Measurements from ENCODE around the gene AGAP1.

Gene AGAP1

DNA sequence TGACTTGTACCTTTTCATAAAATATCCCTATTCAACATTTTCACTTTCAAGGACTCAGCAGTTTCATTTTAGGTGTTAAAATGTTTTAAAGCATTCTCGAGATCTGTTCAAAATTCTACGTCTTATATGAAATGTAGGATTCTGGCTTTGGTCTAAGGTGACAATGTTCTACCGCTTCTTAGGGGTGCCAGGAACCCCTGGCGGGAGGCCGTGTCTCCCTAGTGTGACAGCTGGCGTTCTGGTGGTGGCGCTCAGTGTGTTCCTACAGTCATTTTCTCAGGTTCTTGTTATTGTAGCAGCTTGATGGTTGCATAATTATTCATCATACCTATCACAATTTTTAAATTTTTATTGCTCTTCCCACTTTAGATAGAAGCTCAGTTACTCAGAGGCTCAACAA is 204.6 kb downstream of the AGAP1 start:
- H3K4me1 ChIP-seq, result peaks cover 97% of the 10 kb centered on the region
- peak overlapping the region; percentile 34; the same call in 1 of the 2 replicates for H3K9ac ChIP-seq

GRCh38 chr2:235699576-235699975 is 205.7 kb downstream of the AGAP1 start:
- Histone ChIP-seq H3K36me3 (no peaks in the 10 kb centered on the region), H3K27ac (peak overlapping the region; percentile 68), H3K4me2 (peak overlapping the region; percentile 58), H3K4me1 (peaks cover 97% of the 10 kb centered on the region), H3K4me3 (no peak overlapping the region), H3K9me3 (no peaks in the 10 kb centered on the region), H4K20me1 (peaks cover 55% of the 10 kb centered on the region), H3K9ac (peak overlapping the region; percentile 48; the same call in 1 of the 2 replicates), H3K27me3 (no peaks in the 10 kb centered on the region)
- TF ChIP-seq Cebpa-rat (IDR thresholded peaks at IDR 0.05), result no peak

More for the DNA sequence above, 204.6 kb downstream of the AGAP1 start:
- Histone ChIP-seq H3K27me3 (no peaks in the 10 kb centered on the region), H3K4me3 (no peak overlapping the region), H3K36me3 (no peaks in the 10 kb centered on the region), H3K4me2 (peak overlapping the region; percentile 58), H3K9me3 (no peaks in the 10 kb centered on the region), H4K20me1 (peaks cover 66% of the 10 kb centered on the region), H3K27ac (peak overlapping the region; percentile 68)
- TF ChIP-seq Cebpa-rat (IDR thresholded peaks at IDR 0.05), result no peak

DNA sequence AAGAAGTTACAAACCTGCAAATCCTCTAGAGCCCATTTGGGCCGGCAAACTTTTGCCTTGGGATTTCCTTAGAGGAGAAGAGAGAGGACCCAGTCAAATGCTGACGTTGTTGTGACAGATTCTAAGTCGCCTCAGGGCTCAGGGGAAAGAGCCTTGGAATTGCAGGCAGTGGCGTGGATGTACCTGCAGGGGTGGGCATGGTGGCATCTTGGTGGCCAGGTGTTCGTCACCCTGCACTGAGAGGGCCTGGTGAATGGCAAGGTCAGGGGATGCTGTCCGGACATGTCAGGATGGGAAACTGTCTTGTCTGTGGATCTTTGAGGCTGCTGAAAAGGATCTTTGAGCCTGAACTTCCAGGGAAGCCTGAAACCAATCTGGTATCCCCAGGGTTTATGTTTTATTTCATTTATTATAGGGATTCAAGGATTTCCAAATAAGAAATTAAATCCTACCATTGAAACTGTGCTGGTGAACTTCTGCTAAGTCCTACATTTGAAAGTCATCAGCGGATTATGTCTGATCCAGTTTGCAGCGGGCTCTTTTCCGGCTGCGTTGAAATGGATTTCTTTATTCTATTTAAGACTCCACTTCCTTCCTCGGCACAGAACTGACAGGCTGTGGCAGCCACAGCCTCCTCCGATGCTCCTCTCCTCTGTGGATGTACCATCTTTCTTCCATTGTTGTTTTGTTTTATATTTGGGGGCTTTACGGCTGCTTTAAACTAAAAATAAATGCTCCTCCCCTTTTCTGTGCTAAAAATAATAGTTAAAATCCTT is 207.6 kb downstream of the AGAP1 start:
- TF ChIP-seq Cebpa-rat (IDR thresholded peaks at IDR 0.05), result no peak
- Histone ChIP-seq H3K36me3 (no peaks in the 10 kb centered on the region), H3K4me2 (peak overlapping the region; percentile 98), H3K4me3 (peak overlapping the region; percentile 54), H3K9ac (peak overlapping the region; percentile 69), H3K4me1 (peaks cover 94% of the 10 kb centered on the region), H4K20me1 (peaks cover 49% of the 10 kb centered on the region), H3K27ac (peak overlapping the region; percentile 85), H3K27me3 (no peaks in the 10 kb centered on the region), H3K9me3 (no peaks in the 10 kb centered on the region)

DNA sequence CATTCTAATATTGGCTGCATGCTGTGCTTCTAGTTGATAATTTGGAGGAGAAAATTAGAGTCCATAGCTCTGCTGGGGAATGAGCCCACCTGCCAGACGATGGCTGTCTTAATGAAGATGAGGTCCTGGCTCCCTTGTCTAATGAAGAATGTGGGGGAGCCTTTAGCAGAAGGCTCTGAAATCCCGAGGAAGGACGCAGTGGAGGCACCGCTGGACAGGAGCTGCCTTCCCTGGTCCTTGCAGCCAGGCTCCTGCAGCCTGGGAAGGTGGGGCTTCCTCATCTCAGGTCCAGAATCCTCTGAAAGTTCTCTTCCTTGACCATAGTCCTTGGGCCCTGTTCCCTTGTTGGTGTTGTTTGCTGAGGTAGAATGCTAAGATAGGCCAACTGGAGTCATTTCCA is 208.3 kb downstream of the AGAP1 start:
- Histone ChIP-seq H3K4me3 (peak overlapping the region; percentile 54), H3K9ac (peak overlapping the region; percentile 69), H3K9me3 (no peaks in the 10 kb centered on the region), H3K36me3 (no peaks in the 10 kb centered on the region), H4K20me1 (peaks cover 49% of the 10 kb centered on the region), H3K4me1 (peaks cover 94% of the 10 kb centered on the region), H3K27ac (peak overlapping the region; percentile 85), H3K4me2 (peak overlapping the region; percentile 98), H3K27me3 (no peaks in the 10 kb centered on the region)
- no peak for TF ChIP-seq Cebpa-rat (IDR thresholded peaks at IDR 0.05)

GRCh38 chr2:235703711-235704295 is 210.0 kb downstream of the AGAP1 start:
- H3K4me1 ChIP-seq, result peaks cover 93% of the 10 kb centered on the region
- H3K4me3 ChIP-seq, result no peak overlapping the region

GRCh38 chr2:235705296-235705695 is 211.5 kb downstream of the AGAP1 start:
- Histone ChIP-seq H3K9ac (no peak overlapping the region), H3K27ac (no peak overlapping the region), H3K4me3 (no peak overlapping the region), H3K36me3 (peaks cover 27% of the 10 kb centered on the region), H3K27me3 (no peaks in the 10 kb centered on the region), H3K4me1 (peaks cover 83% of the 10 kb centered on the region), H4K20me1 (peaks cover 35% of the 10 kb centered on the region), H3K9me3 (no peaks in the 10 kb centered on the region), H3K4me2 (no peak overlapping the region)
- TF ChIP-seq Cebpa-rat (IDR thresholded peaks at IDR 0.05), result no peak

More at GRCh38 chr2:235703711-235704295, 210.0 kb downstream of the AGAP1 start:
- H3K9ac ChIP-seq, result no peak overlapping the region
- H4K20me1 ChIP-seq, result peaks cover 44% of the 10 kb centered on the region
- no peak for TF ChIP-seq Cebpa-rat (IDR thresholded peaks at IDR 0.05)
- no peak overlapping the region for H3K4me2 ChIP-seq
- no peaks in the 10 kb centered on the region for H3K27me3 ChIP-seq
- peaks cover 12% of the 10 kb centered on the region; the same call in 1 of the 2 replicates for H3K36me3 ChIP-seq
- no peaks in the 10 kb centered on the region for H3K9me3 ChIP-seq
- no peak overlapping the region for H3K27ac ChIP-seq

- H3K4me3 ChIP-seq, result no peak overlapping the region
- TF ChIP-seq Cebpa-rat (IDR thresholded peaks at IDR 0.05), result no peak
- H3K9ac ChIP-seq, result no peak overlapping the region
- no peaks in the 10 kb centered on the region for H3K9me3 ChIP-seq
- peaks cover 43% of the 10 kb centered on the region for H4K20me1 ChIP-seq
- H3K27me3 ChIP-seq, result no peaks in the 10 kb centered on the region
- H3K27ac ChIP-seq, result no peak overlapping the region
- peaks cover 39% of the 10 kb centered on the region for H3K36me3 ChIP-seq
- H3K4me1 ChIP-seq, result peaks cover 76% of the 10 kb centered on the region
- peak overlapping the region; percentile 66 for H3K4me2 ChIP-seq
These were observed 212.7 kb downstream of the AGAP1 start for GRCh38 chr2:235706506-235706905.

DNA sequence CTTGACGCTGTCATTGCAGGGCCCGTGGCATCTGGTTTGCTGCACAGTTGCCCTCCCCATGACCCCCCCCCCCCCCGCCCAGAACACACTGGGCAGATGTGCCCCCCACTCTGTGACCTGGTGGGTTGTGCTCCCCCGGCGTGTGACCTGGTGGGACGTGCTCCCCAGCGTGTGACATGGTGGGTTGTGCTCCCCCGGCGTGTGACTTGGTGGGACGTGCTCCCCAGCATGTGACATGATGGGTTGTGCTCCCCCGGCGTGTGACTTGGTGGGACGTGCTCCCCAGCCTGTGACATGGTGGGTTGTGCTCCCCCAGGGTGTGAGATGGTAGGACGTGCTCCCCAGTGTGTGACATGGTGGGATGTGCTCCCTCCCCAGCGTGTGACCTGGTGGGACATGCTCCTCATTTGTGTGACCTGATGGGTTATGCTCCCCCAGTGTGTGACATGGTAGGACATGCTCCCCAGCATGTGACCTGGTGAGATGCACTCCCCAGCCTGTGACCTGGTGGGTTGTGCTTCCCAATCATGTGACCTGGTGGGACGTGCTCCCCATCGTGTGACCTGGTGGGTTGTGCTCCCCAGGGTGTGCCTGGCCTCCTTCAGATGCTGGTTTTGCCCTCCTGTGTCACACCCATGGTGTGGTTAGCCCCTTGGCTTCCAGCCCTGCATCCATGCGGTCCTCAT is 213.7 kb downstream of the AGAP1 start:
- H3K4me1 ChIP-seq, result peaks cover 66% of the 10 kb centered on the region
- no peak overlapping the region for H3K27ac ChIP-seq
- no peak overlapping the region for H3K4me3 ChIP-seq

GRCh38 chr2:235709124-235709813 is 215.4 kb downstream of the AGAP1 start:
- H3K9ac ChIP-seq, result no peak overlapping the region
- no peaks in the 10 kb centered on the region for H3K27me3 ChIP-seq
- H3K27ac ChIP-seq, result no peak overlapping the region
- peaks cover 49% of the 10 kb centered on the region for H3K4me1 ChIP-seq
- no peak for TF ChIP-seq Cebpa-rat (IDR thresholded peaks at IDR 0.05)
- peaks cover 52% of the 10 kb centered on the region for H4K20me1 ChIP-seq
- no peak overlapping the region for H3K4me3 ChIP-seq
- no peak overlapping the region for H3K4me2 ChIP-seq
- H3K9me3 ChIP-seq, result no peaks in the 10 kb centered on the region
- H3K36me3 ChIP-seq, result peaks cover 63% of the 10 kb centered on the region

More for the DNA sequence above, 213.7 kb downstream of the AGAP1 start:
- peaks cover 49% of the 10 kb centered on the region for H4K20me1 ChIP-seq
- peak overlapping the region; percentile 66 for H3K4me2 ChIP-seq
- H3K27me3 ChIP-seq, result no peaks in the 10 kb centered on the region
- TF ChIP-seq Cebpa-rat (IDR thresholded peaks at IDR 0.05), result no peak
- peaks cover 49% of the 10 kb centered on the region for H3K36me3 ChIP-seq
- H3K9me3 ChIP-seq, result no peaks in the 10 kb centered on the region
- no peak overlapping the region for H3K9ac ChIP-seq
